ENCODE results near the gene ASTN2.

DNA sequence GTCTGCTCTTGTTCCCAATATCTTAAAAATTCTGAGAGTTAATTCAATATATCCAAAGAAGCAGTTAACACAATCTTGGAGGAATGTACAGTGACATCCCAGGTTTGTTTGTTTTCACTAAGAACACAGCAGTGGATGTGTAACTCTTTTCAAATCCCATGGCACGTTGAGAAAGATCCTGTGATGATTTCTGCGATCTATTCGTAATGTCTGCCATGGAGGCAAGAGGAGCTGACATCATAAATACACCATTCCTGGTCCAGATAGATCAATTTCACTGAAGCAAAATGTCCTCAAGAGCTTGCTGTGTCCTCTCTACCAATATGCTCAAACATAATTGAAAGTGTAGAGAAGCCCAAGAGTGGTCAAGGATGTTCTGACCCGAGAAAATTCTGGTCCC, 980.5 kb downstream of the ASTN2 start:
- TF ChIP-seq, protein P1, sequence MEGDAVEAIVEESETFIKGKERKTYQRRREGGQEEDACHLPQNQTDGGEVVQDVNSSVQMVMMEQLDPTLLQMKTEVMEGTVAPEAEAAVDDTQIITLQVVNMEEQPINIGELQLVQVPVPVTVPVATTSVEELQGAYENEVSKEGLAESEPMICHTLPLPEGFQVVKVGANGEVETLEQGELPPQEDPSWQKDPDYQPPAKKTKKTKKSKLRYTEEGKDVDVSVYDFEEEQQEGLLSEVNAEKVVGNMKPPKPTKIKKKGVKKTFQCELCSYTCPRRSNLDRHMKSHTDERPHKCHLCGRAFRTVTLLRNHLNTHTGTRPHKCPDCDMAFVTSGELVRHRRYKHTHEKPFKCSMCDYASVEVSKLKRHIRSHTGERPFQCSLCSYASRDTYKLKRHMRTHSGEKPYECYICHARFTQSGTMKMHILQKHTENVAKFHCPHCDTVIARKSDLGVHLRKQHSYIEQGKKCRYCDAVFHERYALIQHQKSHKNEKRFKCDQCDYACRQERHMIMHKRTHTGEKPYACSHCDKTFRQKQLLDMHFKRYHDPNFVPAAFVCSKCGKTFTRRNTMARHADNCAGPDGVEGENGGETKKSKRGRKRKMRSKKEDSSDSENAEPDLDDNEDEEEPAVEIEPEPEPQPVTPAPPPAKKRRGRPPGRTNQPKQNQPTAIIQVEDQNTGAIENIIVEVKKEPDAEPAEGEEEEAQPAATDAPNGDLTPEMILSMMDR (IDR thresholded peaks at IDR 0.05): no peak
- TF ChIP-seq POLR2A (IDR thresholded peaks at IDR 0.05): no peak

All from thyroid gland (tissue), 4 donors.